Fibroblast of pulmonary artery (primary cell): ENCODE data around the gene APIP.

ENCODE experiments used
- DNase-seq: peaks from one replicate; pipeline ENCODE4 v3.0.0-alpha.2; 2010; ENCODE audit warnings: low read depth
- H3K4me3 ChIP-seq: replicated peaks from 2 replicates; pipeline ENCODE4 v1.5.1; 2011; ENCODE audit warnings: low read depth, mild to moderate bottlenecking, control low read depth, low read length, moderate library complexity
- CTCF ChIP-seq: IDR thresholded peaks from 2 replicates; pipeline ENCODE4 v1.5.1; 2011; ENCODE audit warnings: mild to moderate bottlenecking, control low read depth, low read length, inconsistent platforms; ENCODE audit errors: missing control alignments

APIP gene

GRCh38 chr11:34866375-34866774, 49.8 kb downstream of the APIP start:
- peak; percentile 34 for DNase-seq
- no peak for TF ChIP-seq CTCF
- H3K4me3 ChIP-seq: no peak overlapping the region

GRCh38 chr11:34865261-34865660, 50.9 kb downstream of the APIP start:
- no peak for TF ChIP-seq CTCF
- no peak for DNase-seq
- no peak overlapping the region for H3K4me3 ChIP-seq

GRCh38 chr11:34864424-34864823, 51.8 kb downstream of the APIP start:
- DNase-seq: no peak

GRCh38 chr11:34863048-34863447, 53.1 kb downstream of the APIP start:
- TF ChIP-seq CTCF: no peak
- no peak for DNase-seq
- H3K4me3 ChIP-seq: no peak overlapping the region

More at GRCh38 chr11:34864424-34864823, 51.8 kb downstream of the APIP start:
- no peak overlapping the region for H3K4me3 ChIP-seq
- no peak for TF ChIP-seq CTCF

- DNase-seq: no peak
- TF ChIP-seq CTCF: no peak
- no peak overlapping the region for H3K4me3 ChIP-seq
Measured at GRCh38 chr11:34860518-34860917, 55.7 kb downstream of the APIP start.

- no peak overlapping the region for H3K4me3 ChIP-seq
- TF ChIP-seq CTCF: no peak
- no peak for DNase-seq
Measured at GRCh38 chr11:34860034-34860433, 56.1 kb downstream of the APIP start.

GRCh38 chr11:34859496-34859895, 56.7 kb downstream of the APIP start:
- no peak overlapping the region for H3K4me3 ChIP-seq
- DNase-seq: no peak
- TF ChIP-seq CTCF: no peak
